HEK293 (cell line): Measurements from ENCODE around the gene GZF1.

Experiments
- HIC1 ChIP-seq: fragments of 450-650 bp; formaldehyde crosslinking; IDR thresholded peaks from 2 replicates; pipeline ENCODE4 v1.5.1; 2016; ENCODE audit warnings: missing biosample characterization, missing genetic modification characterization
- HOXA7 ChIP-seq: sonication (generic); formaldehyde crosslinking; IDR thresholded peaks from 2 replicates; pipeline ENCODE4 v1.8.1; 2022; ENCODE audit warnings: missing genetic modification reagents, borderline replicate concordance
- HOXD13 ChIP-seq: sonication (generic); formaldehyde crosslinking; IDR thresholded peaks from 2 replicates; pipeline ENCODE4 v1.8.0; 2022; ENCODE audit warnings: missing genetic modification reagents, borderline replicate concordance
- IKZF3 ChIP-seq: fragments of 450-650 bp; IDR thresholded peaks from 2 replicates; pipeline ENCODE4 v1.5.0; 2018; ENCODE audit warnings: missing biosample characterization, mild to moderate bottlenecking, missing genetic modification characterization, moderate library complexity
- KLF8 ChIP-seq: fragments of 450-650 bp; formaldehyde crosslinking; IDR thresholded peaks from 2 replicates; pipeline ENCODE4 v1.5.1; 2016; ENCODE audit warnings: missing biosample characterization, missing genetic modification characterization
- PRDM2 ChIP-seq: fragments of 450-650 bp; formaldehyde crosslinking; IDR thresholded peaks from 2 replicates; pipeline ENCODE4 v1.5.1; 2016; ENCODE audit warnings: missing biosample characterization, missing genetic modification characterization, borderline replicate concordance
- RBAK ChIP-seq: fragments of 450-650 bp; formaldehyde crosslinking; IDR thresholded peaks from 2 replicates; pipeline ENCODE4 v1.5.1; 2016; ENCODE audit warnings: missing biosample characterization, missing genetic modification characterization
- YY2 ChIP-seq: fragments of 450-650 bp; formaldehyde crosslinking; IDR thresholded peaks from 2 replicates; pipeline ENCODE4 v1.5.1; 2016; ENCODE audit warnings: missing biosample characterization, missing genetic modification characterization
- ZFP37 ChIP-seq: fragments of 450-650 bp; formaldehyde crosslinking; IDR thresholded peaks from 2 replicates; pipeline ENCODE4 v1.5.1; 2016; ENCODE audit warnings: missing biosample characterization, missing genetic modification characterization
- ZNF16 ChIP-seq: fragments of 450-650 bp; formaldehyde crosslinking; IDR thresholded peaks from 2 replicates; pipeline ENCODE4 v1.5.1; 2016; ENCODE audit warnings: low read depth, missing biosample characterization, missing genetic modification characterization
- ZNF266 ChIP-seq: fragments of 450-650 bp; formaldehyde crosslinking; IDR thresholded peaks from 2 replicates; pipeline ENCODE4 v1.5.1; 2016; ENCODE audit warnings: missing biosample characterization, missing genetic modification characterization, low read depth
- ZNF341 ChIP-seq: fragments of 450-650 bp; formaldehyde crosslinking; IDR thresholded peaks from 2 replicates; pipeline ENCODE4; 2016; ENCODE audit warnings: low read depth, missing biosample characterization, missing genetic modification characterization
- ZNF366 ChIP-seq: fragments of 450-650 bp; formaldehyde crosslinking; conservative IDR thresholded peaks from 2 replicates; pipeline ENCODE4 v1.5.1; 2016; ENCODE audit warnings: missing biosample characterization, missing genetic modification characterization
- ZNF404 ChIP-seq: fragments of 450-650 bp; formaldehyde crosslinking; IDR thresholded peaks from 2 replicates; pipeline ENCODE4 v1.5.1; 2017; ENCODE audit warnings: missing biosample characterization, missing genetic modification characterization
- ZNF433 ChIP-seq: fragments of 450-650 bp; formaldehyde crosslinking; IDR thresholded peaks from 2 replicates; pipeline ENCODE4 v1.5.1; 2016; ENCODE audit warnings: missing biosample characterization, missing genetic modification characterization, low read depth
- ZNF473 ChIP-seq: fragments of 450-650 bp; formaldehyde crosslinking; IDR thresholded peaks from 2 replicates; pipeline ENCODE4 v1.5.1; 2017; ENCODE audit warnings: missing biosample characterization, missing genetic modification characterization
- ZNF501 ChIP-seq: fragments of 450-650 bp; formaldehyde crosslinking; IDR thresholded peaks from 2 replicates; pipeline ENCODE4 v1.5.1; 2016; ENCODE audit warnings: missing biosample characterization, missing genetic modification characterization
- ZNF518A ChIP-seq: fragments of 450-650 bp; formaldehyde crosslinking; conservative IDR thresholded peaks from 2 replicates; pipeline ENCODE4 v1.5.1; 2016; ENCODE audit warnings: low read depth, missing biosample characterization, missing genetic modification characterization
- ZNF530 ChIP-seq: fragments of 450-650 bp; formaldehyde crosslinking; IDR thresholded peaks from 2 replicates; pipeline ENCODE4 v1.5.1; 2016; ENCODE audit warnings: low read depth, missing biosample characterization, missing genetic modification characterization
- ZNF544 ChIP-seq: fragments of 450-650 bp; formaldehyde crosslinking; IDR thresholded peaks from 2 replicates; pipeline ENCODE4 v1.5.0; 2017; ENCODE audit warnings: missing biosample characterization, missing genetic modification characterization
- ZNF610 ChIP-seq: fragments of 450-650 bp; formaldehyde crosslinking; IDR thresholded peaks from 2 replicates; pipeline ENCODE4 v1.5.1; 2016; ENCODE audit warnings: missing biosample characterization, missing genetic modification characterization, borderline replicate concordance
- ZNF692 ChIP-seq: fragments of 450-650 bp; formaldehyde crosslinking; IDR thresholded peaks from 2 replicates; pipeline ENCODE4 v1.5.1; 2016; ENCODE audit warnings: missing biosample characterization, missing genetic modification characterization
- ZNF701 ChIP-seq: fragments of 450-650 bp; formaldehyde crosslinking; IDR thresholded peaks from 2 replicates; pipeline ENCODE4 v1.5.1; 2016; ENCODE audit warnings: missing biosample characterization, missing genetic modification characterization
- ZNF707 ChIP-seq: fragments of 450-650 bp; formaldehyde crosslinking; IDR thresholded peaks from 2 replicates; pipeline ENCODE4 v1.5.1; 2016; ENCODE audit warnings: missing biosample characterization, missing genetic modification characterization
- ZSCAN16 ChIP-seq: fragments of 450-650 bp; formaldehyde crosslinking; IDR thresholded peaks from 2 replicates; pipeline ENCODE4 v1.5.1; 2016; ENCODE audit warnings: missing biosample characterization, missing genetic modification characterization
- ZSCAN23 ChIP-seq: fragments of 450-650 bp; formaldehyde crosslinking; IDR thresholded peaks from 2 replicates; pipeline ENCODE4 v1.5.1; 2016; ENCODE audit warnings: missing biosample characterization, missing genetic modification characterization

The GZF1 gene

DNA sequence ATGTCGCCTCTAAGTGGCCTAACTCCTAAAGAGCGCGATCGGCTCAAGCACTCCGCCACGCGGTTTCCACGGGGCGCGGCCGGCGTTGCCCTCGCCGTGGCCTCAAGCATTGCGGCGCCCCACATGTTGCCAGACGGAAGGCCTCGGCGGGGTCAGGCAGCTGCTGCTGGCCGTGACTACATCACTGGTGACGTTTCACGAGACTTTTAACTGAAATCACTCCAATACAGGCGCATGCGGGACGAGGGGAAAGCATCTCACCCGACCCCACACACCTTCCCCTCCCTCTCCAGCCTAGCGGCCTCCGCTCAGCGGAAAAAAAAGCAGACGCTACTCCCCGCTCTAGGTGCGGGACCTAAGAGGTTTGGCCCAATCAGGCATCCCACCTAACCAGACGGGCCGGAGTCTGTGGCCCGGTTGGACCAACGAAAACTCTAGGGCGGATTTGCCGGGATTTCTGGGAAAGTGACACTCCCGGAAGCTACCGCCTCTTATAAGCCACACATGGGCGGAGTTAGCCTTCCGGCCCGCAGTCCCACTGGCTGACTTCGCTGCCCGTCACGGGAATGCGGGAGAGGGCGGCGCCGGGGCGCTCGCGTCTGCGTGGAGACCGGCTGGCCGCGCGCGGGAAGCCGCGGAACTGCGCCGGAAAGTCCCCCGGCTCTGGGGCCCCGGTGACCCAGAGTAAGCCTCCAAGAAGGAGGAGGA lies 11.6 kb upstream of the GZF1 start, which contains the start of gene NXT1 (continued):
- no peak for TF ChIP-seq HIC1
- TF ChIP-seq ZNF473 (tag by site-specific recombination): no peak
- TF ChIP-seq ZFP37 (tag by site-specific recombination): peak; percentile 64; the same call in 1 of the 2 replicates
- no peak for TF ChIP-seq ZNF433 (tag by site-specific recombination)
- TF ChIP-seq ZNF701 (tag by site-specific recombination): no peak
- 0 out of 2 replicates have a peak, but pooled peaks have one; percentile 19 for TF ChIP-seq ZNF692
- TF ChIP-seq ZNF544: no peak
- TF ChIP-seq IKZF3 (tag by site-specific recombination): peak; percentile 23; the same call in 1 of the 2 replicates
- TF ChIP-seq ZNF501 (tag by site-specific recombination): 0 out of 2 replicates have a peak, but pooled peaks have one; percentile 35
- TF ChIP-seq ZNF707 (tag by site-specific recombination): no peak
- no peak for TF ChIP-seq ZSCAN23 (tag by site-specific recombination)
- no peak for TF ChIP-seq ZNF530 (tag by site-specific recombination)
- no peak for TF ChIP-seq HOXA7
- TF ChIP-seq ZNF404 (tag by site-specific recombination): no peak
- peak; percentile 68 for TF ChIP-seq KLF8 (tag by site-specific recombination)
- TF ChIP-seq ZNF341 (tag by site-specific recombination): 0 out of 2 replicates have a peak, but pooled peaks have one; percentile 25
- no peak for TF ChIP-seq ZNF16 (tag by site-specific recombination)
- TF ChIP-seq ZNF610: no peak
- no peak for TF ChIP-seq PRDM2 (tag by site-specific recombination)
- TF ChIP-seq ZSCAN16 (tag by site-specific recombination): no peak
- TF ChIP-seq ZNF266: no peak
- no peak for TF ChIP-seq ZNF366 (tag by site-specific recombination)
- TF ChIP-seq ZNF518A (tag by site-specific recombination): no peak
- no peak for TF ChIP-seq HOXD13 (CRISPR knock-in tag)
- TF ChIP-seq RBAK (tag by site-specific recombination): no peak
- TF ChIP-seq YY2 (tag by site-specific recombination): no peak
